DND-41 (cell line): ENCODE data around the gene SMARCA2.

Experiments
- EZH2 ChIP-seq: IDR thresholded peaks from 3 replicates; pipeline ENCODE4 v1.6.1; 2012; ENCODE audit warnings: borderline replicate concordance, low read depth, mild to moderate bottlenecking, moderate library complexity, low read length, inconsistent platforms; ENCODE audit not compliant: severe bottlenecking
- TF ChIP-seq, protein P1 (sequence below): IDR thresholded peaks from 2 replicates; pipeline ENCODE4 v1.5.1; 2012; ENCODE audit warnings: borderline replicate concordance, low read length, moderate library complexity, mild to moderate bottlenecking; ENCODE audit not compliant: poor library complexity, severe bottlenecking; ENCODE audit errors: extremely low read depth

DNA sequence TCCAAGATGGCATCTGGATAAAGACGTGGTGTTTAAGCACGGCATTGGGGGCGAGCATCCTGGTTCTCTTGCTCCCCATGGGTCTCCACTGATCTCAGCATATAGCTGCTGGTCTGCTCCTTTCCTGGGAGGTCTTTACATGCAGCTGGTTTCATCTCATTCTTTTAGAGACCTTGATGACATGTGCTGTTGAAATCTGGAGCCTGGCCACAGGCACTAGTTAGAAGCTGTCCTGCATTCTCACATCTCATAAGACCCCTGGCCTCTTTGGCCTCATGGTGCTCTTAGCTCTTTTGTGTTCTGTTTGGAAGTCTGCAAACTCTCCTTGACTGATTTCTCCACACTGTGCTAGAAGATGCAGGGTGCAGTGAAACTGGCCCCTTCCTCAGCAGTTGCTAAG is 113.0 kb downstream of the SMARCA2 start:
- TF ChIP-seq, protein P1, sequence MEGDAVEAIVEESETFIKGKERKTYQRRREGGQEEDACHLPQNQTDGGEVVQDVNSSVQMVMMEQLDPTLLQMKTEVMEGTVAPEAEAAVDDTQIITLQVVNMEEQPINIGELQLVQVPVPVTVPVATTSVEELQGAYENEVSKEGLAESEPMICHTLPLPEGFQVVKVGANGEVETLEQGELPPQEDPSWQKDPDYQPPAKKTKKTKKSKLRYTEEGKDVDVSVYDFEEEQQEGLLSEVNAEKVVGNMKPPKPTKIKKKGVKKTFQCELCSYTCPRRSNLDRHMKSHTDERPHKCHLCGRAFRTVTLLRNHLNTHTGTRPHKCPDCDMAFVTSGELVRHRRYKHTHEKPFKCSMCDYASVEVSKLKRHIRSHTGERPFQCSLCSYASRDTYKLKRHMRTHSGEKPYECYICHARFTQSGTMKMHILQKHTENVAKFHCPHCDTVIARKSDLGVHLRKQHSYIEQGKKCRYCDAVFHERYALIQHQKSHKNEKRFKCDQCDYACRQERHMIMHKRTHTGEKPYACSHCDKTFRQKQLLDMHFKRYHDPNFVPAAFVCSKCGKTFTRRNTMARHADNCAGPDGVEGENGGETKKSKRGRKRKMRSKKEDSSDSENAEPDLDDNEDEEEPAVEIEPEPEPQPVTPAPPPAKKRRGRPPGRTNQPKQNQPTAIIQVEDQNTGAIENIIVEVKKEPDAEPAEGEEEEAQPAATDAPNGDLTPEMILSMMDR: no peak
- no peak for TF ChIP-seq EZH2
